UCSD-AML1 (cell line): ENCODE measurements around the gene SMIM44.

Experiments
- DNase-seq: peaks from one replicate; lab custom pipeline; 2025; ENCODE audit not compliant: unreplicated experiment; lab: John Stamatoyannopoulos, UW

SMIM44 gene

GRCh38 chr19:3501780-3502179, 18.5 kb upstream of the SMIM44 start:
- no peak for DNase-seq

DNA sequence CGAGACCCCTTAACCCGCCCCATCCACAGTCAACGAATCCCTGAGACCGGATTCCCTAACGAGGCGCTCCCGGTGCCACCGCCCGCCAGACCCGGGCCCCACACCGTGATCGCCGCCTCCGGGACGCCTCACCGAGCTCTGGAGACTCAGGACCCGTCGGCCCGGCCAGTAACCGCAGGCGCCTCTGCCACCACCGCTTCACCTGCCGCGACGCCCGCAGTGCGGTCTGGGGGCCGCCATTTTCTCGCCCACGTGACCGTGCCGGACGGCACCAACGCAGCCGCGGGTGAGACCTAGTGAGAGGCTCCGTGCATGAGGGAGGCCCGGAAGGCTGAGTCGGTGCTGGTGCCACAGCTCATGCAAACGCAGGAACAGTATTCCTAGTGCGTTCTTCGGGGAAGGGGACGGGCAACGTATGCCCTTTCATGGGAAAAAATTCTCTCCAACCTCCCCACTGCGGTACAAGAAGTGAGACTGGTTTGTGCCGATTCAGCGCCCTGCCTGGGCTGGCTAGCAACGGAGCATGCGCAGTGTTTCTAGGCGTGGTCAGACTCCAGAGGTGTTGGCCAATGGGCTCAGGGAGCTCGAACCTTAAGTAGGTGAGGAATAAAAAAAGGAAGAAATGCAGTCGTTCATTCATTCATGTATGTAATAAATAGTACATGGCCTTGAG, 17.3 kb upstream of the SMIM44 start, which contains the start of gene DOHH:
Gene DOHH (minus strand): TSS at position 246 of the 673 bp plus-strand sequence. CDS start 3,860 bp downstream, outside the sequence.
- peak; percentile 93 for DNase-seq

GRCh38 chr19:3499738-3500428, 16.6 kb upstream of the SMIM44 start:
- DNase-seq, result no peak

- DNase-seq, result no peak
Observed at GRCh38 chr19:3497757-3498520, 14.7 kb upstream of the SMIM44 start.

DNA sequence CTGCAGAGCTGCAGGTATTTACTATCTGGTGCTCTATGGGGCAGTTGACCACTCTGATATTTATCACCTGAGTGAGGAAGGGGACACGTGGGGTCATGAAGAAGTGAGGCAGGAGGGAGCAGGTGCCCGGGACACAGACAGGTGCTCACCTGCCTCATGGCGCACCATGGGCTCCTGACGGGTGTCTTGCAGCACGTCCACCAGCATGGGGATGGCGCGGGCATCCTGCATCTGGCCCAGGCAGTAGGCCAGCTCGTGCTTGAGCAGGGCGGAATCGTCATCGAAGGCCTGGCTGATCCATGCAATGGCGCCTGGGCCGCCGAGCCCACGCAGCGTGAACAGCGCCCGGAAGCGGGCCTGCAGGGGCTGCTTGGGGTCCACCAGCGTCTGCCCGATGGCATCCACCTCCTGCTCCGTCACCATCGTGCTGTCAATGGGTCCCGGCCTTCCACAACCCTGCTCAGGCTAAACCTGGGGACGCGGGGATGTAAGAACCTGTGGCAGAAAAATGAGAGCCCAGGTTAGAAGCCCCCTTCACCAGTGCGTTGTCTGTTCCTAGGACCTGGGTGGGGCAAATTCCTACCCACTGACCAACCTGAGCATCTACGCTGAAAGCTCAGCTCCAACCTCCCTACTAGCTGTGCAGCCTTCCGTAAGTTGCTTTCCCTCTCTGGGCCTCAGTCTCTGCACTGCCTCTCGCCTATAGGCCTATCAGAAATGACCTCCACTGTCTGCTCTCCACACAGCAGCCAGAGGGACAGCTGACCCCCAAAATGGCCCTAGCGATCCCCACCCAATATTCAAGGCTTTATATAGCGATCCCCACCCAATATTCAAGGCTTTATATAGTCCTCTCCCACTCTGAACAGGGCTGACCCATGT, 13.4 kb upstream of the SMIM44 start:
- no peak for DNase-seq

DNA sequence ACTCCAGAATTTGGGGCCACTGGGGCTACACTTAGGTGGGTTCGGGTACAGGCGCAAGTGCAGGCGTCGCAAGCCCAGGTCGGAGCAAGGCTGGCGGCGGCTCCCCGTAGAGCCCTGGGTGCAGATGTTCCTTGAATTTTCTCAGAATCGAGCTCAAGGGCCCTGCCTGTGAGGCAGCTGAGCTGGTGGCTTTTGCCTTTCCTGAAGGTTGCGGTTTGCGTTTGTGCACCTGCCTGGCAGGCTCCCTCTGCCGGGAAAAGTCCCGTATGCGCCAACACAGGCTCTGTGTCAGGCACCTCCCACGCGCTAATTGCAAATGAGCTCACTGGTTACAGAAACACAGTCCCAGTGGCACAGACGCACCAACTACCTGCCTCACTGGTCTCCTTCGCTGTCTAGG, 11.3 kb upstream of the SMIM44 start:
- DNase-seq, result no peak

- no peak for DNase-seq
Observed at GRCh38 chr19:3494051-3494450, 10.8 kb upstream of the SMIM44 start.

DNA sequence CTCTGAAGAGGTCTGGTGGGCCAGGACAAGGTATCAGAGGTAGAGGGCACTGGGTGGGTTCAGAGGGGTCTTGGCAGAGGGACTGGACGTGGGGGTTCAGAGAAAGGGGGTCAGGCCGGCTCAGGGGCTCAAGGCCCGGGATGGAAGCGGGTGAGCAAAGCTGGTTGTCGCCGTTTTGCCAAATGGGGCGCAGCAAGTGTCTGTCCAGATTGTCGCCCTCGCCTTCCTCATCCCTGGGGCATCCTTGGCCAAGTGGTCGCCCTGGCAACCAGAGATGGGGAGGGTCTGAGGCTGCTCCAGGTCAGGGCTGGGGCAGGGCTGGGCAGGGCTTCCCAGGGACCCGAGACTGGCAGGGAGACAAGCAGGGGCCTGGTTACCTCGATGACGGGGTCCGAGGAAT, 10.4 kb upstream of the SMIM44 start:
- DNase-seq, result no peak

DNA sequence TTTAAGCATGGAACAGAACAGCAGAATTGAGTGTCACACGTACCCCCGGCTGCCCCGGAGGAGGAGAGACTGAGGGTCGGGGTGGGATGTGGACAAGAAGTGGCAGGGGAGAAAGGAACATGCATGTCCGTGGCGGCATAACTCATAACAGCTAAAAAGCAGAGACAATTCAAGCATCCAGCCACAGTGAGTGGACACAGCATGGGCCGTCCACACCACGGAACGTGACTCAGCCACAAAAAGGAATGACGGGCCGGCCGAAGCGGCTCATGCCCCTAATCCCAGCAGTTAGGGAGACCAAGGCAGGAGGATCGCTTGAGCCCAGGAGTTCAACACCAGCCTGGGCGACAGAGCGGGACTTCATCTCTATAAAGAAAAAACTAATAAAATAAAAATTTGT, 9.7 kb upstream of the SMIM44 start:
- no peak for DNase-seq

DNA sequence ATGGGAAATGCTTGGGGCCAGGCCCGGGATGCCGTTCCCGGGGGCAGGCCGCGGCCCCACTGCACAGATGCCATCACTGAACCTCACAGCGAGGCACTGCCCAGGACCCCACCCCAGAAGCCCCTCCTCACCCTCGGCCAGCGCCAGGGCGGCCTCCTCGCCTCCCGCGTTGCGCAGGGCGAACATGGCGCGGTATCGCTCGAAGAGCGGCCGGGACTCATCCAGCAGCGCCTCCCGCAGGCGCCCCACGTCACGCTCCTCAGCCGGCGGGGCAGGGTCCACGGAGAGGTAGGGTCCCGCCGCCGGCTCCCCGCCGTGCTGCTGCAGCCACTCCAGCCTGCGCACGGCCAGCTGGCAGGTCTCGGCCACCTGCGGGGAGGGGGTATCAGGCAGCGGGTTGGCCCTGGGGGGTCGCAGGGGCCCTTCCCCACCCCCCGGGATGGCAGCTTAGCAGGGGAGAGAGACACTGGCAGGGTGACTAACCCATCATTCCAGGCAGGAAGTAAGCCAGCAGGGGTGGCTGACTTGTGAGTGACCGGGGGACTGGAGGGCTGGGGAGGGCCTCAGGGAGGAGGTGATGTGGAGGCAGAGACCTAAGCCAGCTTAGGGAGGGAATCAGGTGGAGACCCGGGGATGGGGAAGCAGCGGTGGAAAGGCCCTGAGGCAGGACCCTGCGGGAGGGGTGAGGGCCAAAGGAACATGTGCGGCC, 9.0 kb upstream of the SMIM44 start:
- no peak for DNase-seq

- DNase-seq, result no peak
Observed at GRCh38 chr19:3491396-3492119, 8.3 kb upstream of the SMIM44 start.

- no peak for DNase-seq
Observed at GRCh38 chr19:3482507-3483225, 575 bp downstream of the SMIM44 start.

DNA sequence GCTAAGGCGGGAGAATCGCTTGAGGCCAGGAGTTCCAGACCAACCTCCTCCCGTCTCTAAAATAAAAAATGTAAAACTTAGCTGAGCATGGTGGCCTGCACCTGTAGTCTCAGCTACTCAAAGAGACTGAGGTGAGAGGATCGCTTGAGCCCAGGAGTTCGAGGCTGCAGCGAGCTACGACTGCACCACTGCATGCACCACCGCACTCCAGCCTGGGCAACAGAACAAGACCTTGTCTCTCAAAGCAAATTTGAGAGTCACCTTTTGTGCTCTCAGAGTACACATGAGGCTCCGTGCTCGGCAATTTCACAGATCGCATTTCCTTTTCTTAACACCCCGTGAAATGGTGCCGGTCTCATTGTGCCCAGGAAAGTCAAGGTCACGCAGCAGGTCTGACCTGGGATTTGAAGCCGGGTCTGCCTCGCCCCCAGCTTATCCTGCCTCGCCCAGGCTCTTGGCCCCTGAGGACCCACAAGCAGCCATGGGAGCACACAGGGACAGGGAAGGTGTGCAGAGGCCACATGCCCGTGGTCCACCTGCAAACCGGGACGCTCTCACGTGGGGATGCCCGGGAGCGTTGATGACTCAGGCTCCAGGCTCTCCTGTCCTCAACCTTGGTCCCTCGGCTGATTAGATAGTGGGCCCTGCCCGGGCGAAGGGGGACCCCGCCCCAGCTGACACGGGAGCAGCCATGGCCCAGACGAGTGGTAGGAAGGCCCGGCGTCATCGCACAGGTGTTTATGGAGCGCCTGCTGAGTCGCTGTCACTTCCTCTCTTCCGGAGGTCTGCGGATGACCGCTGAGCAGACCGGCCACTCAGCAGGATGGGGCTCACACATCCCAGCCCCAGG, 1.8 kb downstream of the SMIM44 start:
- DNase-seq, result no peak

DNA sequence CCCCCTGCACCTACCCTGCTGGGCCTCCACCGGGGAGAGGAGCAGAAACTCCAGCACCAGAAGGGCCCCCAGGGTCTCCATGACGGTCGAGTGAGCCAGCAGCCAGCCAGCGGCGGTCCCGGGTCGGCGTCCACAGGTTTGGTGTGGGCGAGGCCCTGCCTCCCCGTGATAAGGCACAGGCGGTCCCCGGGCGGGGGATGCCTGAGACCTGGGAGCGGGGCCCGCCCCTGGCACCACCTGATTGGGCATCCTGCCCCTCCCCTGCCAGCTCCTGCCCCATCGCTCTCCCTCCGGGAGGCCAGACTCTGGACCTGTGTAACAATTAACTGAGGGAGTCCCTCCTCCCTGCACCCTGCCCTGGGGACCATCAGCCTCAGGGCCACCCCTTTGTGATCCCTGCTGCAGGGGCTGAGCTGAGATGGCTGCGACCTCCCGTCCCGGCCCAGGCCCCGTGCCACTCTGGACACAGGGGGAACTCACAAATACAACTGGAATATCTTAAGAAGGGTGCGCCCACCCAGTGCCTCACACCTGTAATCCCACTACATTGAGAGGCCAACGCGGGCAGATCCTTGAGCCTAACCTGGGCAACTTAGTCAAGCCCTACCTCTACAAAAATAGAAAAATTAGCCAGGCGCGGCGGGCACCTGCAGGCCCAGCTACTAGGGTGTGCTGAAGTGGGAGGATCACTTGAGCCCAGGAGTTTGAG, 2.7 kb downstream of the SMIM44 start, which contains the start of gene SMIM24:
Gene SMIM24 (minus strand): TSS at position 143 of the 709 bp plus-strand sequence. CDS start 62 bp downstream, at position 81.
- no peak for DNase-seq

- no peak for DNase-seq
Observed at GRCh38 chr19:3479834-3480215, 3.4 kb downstream of the SMIM44 start.

DNA sequence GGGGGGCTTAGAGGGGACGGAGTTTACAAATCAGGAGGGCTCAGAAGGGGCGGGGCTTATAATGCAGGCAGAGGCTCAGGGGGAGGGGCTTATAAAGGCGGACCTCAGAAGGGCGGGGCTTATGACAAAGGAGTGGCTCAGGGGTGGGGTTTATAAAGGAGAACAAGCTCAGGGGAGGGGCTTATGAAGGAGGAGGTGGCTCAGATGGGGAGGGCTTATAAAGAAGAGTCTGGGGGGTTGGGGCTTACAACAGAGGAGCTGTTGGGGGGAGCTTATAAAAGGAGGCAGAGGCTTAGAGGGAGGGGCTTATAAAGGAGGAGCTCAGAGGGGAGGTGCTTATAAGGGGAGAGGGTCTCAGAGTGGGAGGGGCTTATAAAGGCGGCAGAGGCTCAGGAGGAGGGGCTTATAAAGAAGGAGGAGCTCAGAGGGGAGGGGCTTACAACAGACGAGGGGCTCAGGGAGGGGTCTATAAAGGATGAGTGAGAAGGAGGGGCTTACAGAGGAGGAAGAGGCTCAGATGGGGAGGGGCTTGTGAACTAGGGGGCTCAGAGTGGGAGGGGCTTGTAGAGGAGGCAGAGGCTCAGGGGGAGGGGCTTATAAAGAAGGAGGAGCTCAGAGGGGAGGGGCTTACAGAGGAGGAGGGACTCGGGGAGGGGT, 3.9 kb downstream of the SMIM44 start:
- peak; percentile 86 for DNase-seq
